A673 (cell line): Measurements from ENCODE around the gene PPP1R12A. TPM values are rescaled to one million over a fixed set of nuclear protein-coding genes. Genes with fewer than 3 reads are reported as not detected.

Experiments
- BruUV-seq: library from RNA; stranded (reverse); fragments of 400-500 nt; replicated peaks from 2 replicates; lab custom pipeline; 2021; lab: Mats Ljungman, UMichigan
- CTCF ChIA-PET: fragments of 300-600 bp; sonication (Branson Sonifier 250); formaldehyde crosslinking; loops from one replicate; lab custom pipeline; 2022; ENCODE audit warnings: antibody characterized with exemption; lab: Charles Lee
- POLR2A ChIA-PET: fragments of 300-600 bp; sonication (Branson Sonifier 250); formaldehyde crosslinking; loops from one replicate; lab custom pipeline; 2022; ENCODE audit warnings: antibody characterized with exemption; ENCODE audit not compliant: low non-redundant PET; lab: Charles Lee
- DNase-seq: peaks from one replicate; pipeline ENCODE4 v3.0.0-alpha.2; 2015; ENCODE audit warnings: low spot score
- H3K27ac ChIP-seq: fragments of 200-600 bp; sonication (generic); 2 replicates; pipeline ENCODE4 v1.5.1; 2016; ENCODE audit warnings: mixed run types, low read depth, mild to moderate bottlenecking, mixed read lengths, antibody characterized with exemption, low read length; ENCODE audit not compliant: poor library complexity, severe bottlenecking
- H3K27me3 ChIP-seq: fragments of 200-600 bp; sonication (generic); replicated peaks from 2 replicates; pipeline ENCODE4 v1.6.1; 2017; ENCODE audit warnings: mixed run types, low read depth, mild to moderate bottlenecking, mixed read lengths, antibody characterized with exemption, low read length; ENCODE audit not compliant: insufficient read depth, poor library complexity
- H3K36me3 ChIP-seq: fragments of 200-600 bp; sonication (generic); 2 replicates; pipeline ENCODE4 v1.6.1; 2016; ENCODE audit warnings: mixed run types, mild to moderate bottlenecking, mixed read lengths, antibody characterized with exemption, low read length; ENCODE audit not compliant: insufficient read depth, poor library complexity, severe bottlenecking
- H3K4me1 ChIP-seq: fragments of 200-600 bp; sonication (generic); 2 replicates; pipeline ENCODE4 v1.6.1; 2017; ENCODE audit warnings: mixed run types, mild to moderate bottlenecking, mixed read lengths, antibody characterized with exemption, low read length; ENCODE audit not compliant: insufficient read depth, poor library complexity, severe bottlenecking
- H3K4me3 ChIP-seq: fragments of 200-600 bp; sonication (generic); 2 replicates; pipeline ENCODE4 v1.5.1; 2016; ENCODE audit warnings: low read depth, mixed run types, mild to moderate bottlenecking, mixed read lengths, low read length; ENCODE audit not compliant: poor library complexity, severe bottlenecking
- H3K9me3 ChIP-seq: fragments of 200-600 bp; sonication (generic); 2 replicates; pipeline ENCODE4 v1.6.1; 2016; ENCODE audit warnings: mixed run types, low read depth, mild to moderate bottlenecking, mixed read lengths, antibody characterized with exemption, low read length; ENCODE audit not compliant: poor library complexity, severe bottlenecking
- EZH2 ChIP-seq: fragments of 200-600 bp; sonication (generic); IDR thresholded peaks from 2 replicates; pipeline ENCODE4 v1.6.1; 2017; ENCODE audit warnings: borderline replicate concordance, low read depth, mild to moderate bottlenecking, mixed read lengths, antibody characterized with exemption, low read length; ENCODE audit not compliant: poor library complexity, severe bottlenecking
- intact Hi-C: fragments of 100-400 bp; cut with micrococcal nuclease; formaldehyde crosslinking; loops from one replicate; pipeline ENCODE4 v1.10.0; 2022; ENCODE audit not compliant: unreplicated experiment
- total RNA-seq: library from RNA; stranded (reverse); gene quantifications from 2 replicates; pipeline ENCODE4 v1.2.3, GENCODE V29; 2021
- TF ChIP-seq, protein P1 (sequence below): fragments of 300-800, 200-600 bp; sonication (generic); conservative IDR thresholded peaks from 2 replicates; pipeline ENCODE4 v1.5.1; 2017; ENCODE audit warnings: low read depth, mild to moderate bottlenecking, antibody characterized with exemption, low read length, moderate library complexity, mixed read lengths

The PPP1R12A gene
- total RNA-seq, 1 experiment from 2014 or later, result 80.8 TPM

DNA sequence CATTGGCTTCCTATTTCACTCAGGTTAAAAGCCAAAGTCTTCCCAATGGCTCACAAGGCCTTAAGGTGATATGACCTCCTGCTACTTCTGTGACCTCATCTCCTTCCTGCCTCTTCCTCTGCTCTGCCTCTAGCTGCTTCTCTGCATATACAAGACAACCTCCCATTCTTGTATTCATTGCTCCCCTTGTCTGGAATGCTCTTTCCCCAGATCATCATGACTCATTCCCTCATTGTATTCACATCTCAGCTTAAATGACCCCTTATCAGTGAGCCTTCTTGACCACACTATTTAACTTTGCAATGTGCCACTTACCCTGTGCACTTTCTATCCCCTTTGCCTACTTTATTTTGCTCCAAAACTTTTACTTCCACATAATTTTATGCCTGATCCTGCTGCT is 90.2 kb downstream of the PPP1R12A start:
- DNase-seq, result no peak
- POLR2A ChIA-PET, result no interaction called here
- intact Hi-C loops, result no loop called here
- TF ChIP-seq, protein P1, sequence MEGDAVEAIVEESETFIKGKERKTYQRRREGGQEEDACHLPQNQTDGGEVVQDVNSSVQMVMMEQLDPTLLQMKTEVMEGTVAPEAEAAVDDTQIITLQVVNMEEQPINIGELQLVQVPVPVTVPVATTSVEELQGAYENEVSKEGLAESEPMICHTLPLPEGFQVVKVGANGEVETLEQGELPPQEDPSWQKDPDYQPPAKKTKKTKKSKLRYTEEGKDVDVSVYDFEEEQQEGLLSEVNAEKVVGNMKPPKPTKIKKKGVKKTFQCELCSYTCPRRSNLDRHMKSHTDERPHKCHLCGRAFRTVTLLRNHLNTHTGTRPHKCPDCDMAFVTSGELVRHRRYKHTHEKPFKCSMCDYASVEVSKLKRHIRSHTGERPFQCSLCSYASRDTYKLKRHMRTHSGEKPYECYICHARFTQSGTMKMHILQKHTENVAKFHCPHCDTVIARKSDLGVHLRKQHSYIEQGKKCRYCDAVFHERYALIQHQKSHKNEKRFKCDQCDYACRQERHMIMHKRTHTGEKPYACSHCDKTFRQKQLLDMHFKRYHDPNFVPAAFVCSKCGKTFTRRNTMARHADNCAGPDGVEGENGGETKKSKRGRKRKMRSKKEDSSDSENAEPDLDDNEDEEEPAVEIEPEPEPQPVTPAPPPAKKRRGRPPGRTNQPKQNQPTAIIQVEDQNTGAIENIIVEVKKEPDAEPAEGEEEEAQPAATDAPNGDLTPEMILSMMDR, result no peak
- no peak for TF ChIP-seq EZH2
- no TSS peak for BruUV-seq
- Histone ChIP-seq H3K4me1 (peaks cover 22% of the 10 kb centered on the region), H3K36me3 (peaks cover 16% of the 10 kb centered on the region), H3K9me3 (peaks cover 4% of the 10 kb centered on the region), H3K27ac (no peak overlapping the region), H3K4me3 (no peak overlapping the region), H3K27me3 (no peaks in the 10 kb centered on the region)
- CTCF ChIA-PET, result no interaction called here

DNA sequence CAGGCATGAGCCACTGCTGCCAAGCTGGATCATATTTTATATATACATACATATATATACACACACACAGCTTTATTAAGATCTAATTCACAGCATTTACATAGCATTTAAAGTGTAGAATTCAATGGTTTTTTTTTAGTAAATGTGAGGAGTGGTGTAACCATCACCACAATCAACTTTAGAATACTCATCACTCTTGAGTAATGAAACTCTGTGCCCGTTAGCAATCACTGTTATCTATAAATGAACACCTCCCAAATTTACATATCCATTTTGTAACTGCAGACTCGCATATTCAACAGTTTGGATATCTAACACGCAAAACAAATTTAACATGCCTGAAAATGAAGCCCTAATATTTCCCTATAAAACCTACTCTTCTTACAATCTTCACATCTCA is 90.9 kb downstream of the PPP1R12A start:
- BruUV-seq, result no TSS peak
- Histone ChIP-seq H3K36me3 (peaks cover 23% of the 10 kb centered on the region), H3K4me1 (peaks cover 18% of the 10 kb centered on the region), H3K27ac (no peak overlapping the region), H3K9me3 (peaks cover 11% of the 10 kb centered on the region), H3K27me3 (no peaks in the 10 kb centered on the region), H3K4me3 (no peak overlapping the region)
- DNase-seq, result no peak
- ChIA-PET CTCF (no interaction called here), POLR2A (no interaction called here)
- intact Hi-C loops, result no loop called here
- TF ChIP-seq, protein P1, result no peak
- no peak for TF ChIP-seq EZH2

DNA sequence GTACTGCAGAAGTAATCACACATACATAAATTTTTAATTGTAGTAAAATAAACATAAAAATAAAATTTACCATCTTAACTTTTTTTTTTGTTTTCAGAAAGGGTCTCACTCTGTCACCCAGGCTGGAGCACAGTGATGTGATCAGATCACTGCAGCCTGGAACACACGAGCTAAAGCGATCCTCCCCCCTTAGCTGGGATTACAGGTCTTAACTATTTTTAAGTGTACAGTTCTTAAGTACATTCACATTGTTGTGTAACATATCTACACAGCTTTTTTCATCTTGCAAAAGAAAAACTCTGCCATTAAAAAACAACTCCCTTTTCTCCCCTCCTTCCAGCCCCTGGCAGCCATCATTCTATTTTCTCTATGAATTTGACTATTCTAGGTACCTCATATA is 92.3 kb downstream of the PPP1R12A start:
- BruUV-seq, result no TSS peak
- CTCF ChIA-PET, result interaction anchor here (0.7 kb wide), 1 partner anchor 79 kb away, joined by 3 read pairs; no protein-coding TSS in a partner anchor
- Histone ChIP-seq H3K4me3 (no peak overlapping the region), H3K27me3 (no peaks in the 10 kb centered on the region), H3K27ac (no peak overlapping the region), H3K4me1 (peaks cover 5% of the 10 kb centered on the region), H3K36me3 (peaks cover 24% of the 10 kb centered on the region), H3K9me3 (peaks cover 23% of the 10 kb centered on the region)
- intact Hi-C loops, result no loop called here
- no peak for TF ChIP-seq EZH2
- TF ChIP-seq, protein P1, result no peak
- no peak for DNase-seq
- POLR2A ChIA-PET, result no interaction called here
